Parietal lobe (tissue), 2 donors: ENCODE data around the gene ZNF141. TPM values are rescaled to one million over a fixed set of nuclear protein-coding genes. Genes with fewer than 3 reads are reported as not detected.

ENCODE experiments used
- small RNA-seq: library from RNA; depleted of rRNA; stranded (forward); fragments of <200 nt; gene quantifications from one replicate; pipeline ENCODE3, GENCODE V24; 2014; ENCODE audit warnings: low replicate concordance
- total RNA-seq: library from RNA; depleted of rRNA; stranded (reverse); fragments of >200 nt; gene quantifications from one replicate; pipeline ENCODE4 v1.2.3, GENCODE V29; 2014

ZNF141 gene
- total RNA-seq: 85.4 TPM

GRCh38 chr4:337143-337931, at the start of gene ZNF141:
ZNF141 (plus strand) TSS chr4:337814; CDS start chr4:337984, 170 bp downstream.

GRCh38 chr4:304969-305680, 32.5 kb upstream of the ZNF141 start, which contains the start of gene ZNF732:
ZNF732 (minus strand) TSS chr4:305474; CDS start chr4:305310, 164 bp downstream.

Small RNA genes lying within 50 kb of the gene (small RNA-seq; reads per million reads assigned to genes)
- gene AC079140.2 (not detected), gene MIR571 (not detected), gene ZNF519P4 (not detected)

Other genes starting within 250 kb of the ZNF141 start
- gene ZNF718, start 213.3 kb upstream of the ZNF141 start, total RNA-seq: 53.5 TPM
- 3.1 TPM for gene ZNF732, start 32.3 kb upstream of the ZNF141 start, total RNA-seq
- 70.1 TPM for gene ZNF721, start 161.3 kb downstream of the ZNF141 start, total RNA-seq
- 71.7 TPM for gene PIGG, start 161.4 kb downstream of the ZNF141 start, total RNA-seq
- 13.5 TPM for gene TMEM271, start 238.5 kb downstream of the ZNF141 start, total RNA-seq